ENCODE data around the gene NR6A1. TPM values are rescaled to one million over a fixed set of nuclear protein-coding genes. Genes with fewer than 3 reads are reported as not detected.
A peak's percentile ranks its signal among the peaks of the same experiment; 100 is the strongest.

NR6A1 gene
- total RNA-seq, 1 donor from 2014 or later: 1.2 TPM

- H3K36me3 ChIP-seq: peaks cover 0 to 4% of the 10 kb centered on the region in 2 donors
- no peaks in the 10 kb centered on the region for H3K9me3 ChIP-seq
- H3K4me3 ChIP-seq: no peak overlapping the region
- DNase-seq (ENCODE audit: extremely low spot score in 2 of 2): no peak
- H3K27ac ChIP-seq: no peak overlapping the region
- TF ChIP-seq CTCF (IDR thresholded peaks at IDR 0.05): no peak
- TF ChIP-seq POLR2A (IDR thresholded peaks at IDR 0.05): no peak
- TF ChIP-seq POLR2AphosphoS5 (IDR thresholded peaks at IDR 0.05; ENCODE audit: insufficient read depth in 1 of 2, low read depth in 1 of 2): no peak
- H3K4me1 ChIP-seq: peaks cover 23% of the 10 kb centered on the region
- no peaks in the 10 kb centered on the region for H3K27me3 ChIP-seq
- intact Hi-C loops (cut with DNase I): no loop called here
Measured at GRCh38 chr9:124790801-124791505, 19.8 kb upstream of the NR6A1 start.

- no peak for DNase-seq (ENCODE audit: extremely low spot score in 2 of 2)
- no peak overlapping the region for H3K4me3 ChIP-seq
- H3K9me3 ChIP-seq: no peaks in the 10 kb centered on the region
- intact Hi-C loops (cut with DNase I): no loop called here
- H3K27me3 ChIP-seq: no peaks in the 10 kb centered on the region
- H3K4me1 ChIP-seq: peaks cover 23% of the 10 kb centered on the region
- peaks cover 0 to 4% of the 10 kb centered on the region in 2 donors for H3K36me3 ChIP-seq
- no peak overlapping the region for H3K27ac ChIP-seq
- TF ChIP-seq POLR2AphosphoS5 (IDR thresholded peaks at IDR 0.05; ENCODE audit: insufficient read depth in 1 of 2, low read depth in 1 of 2) (no peak), CTCF (IDR thresholded peaks at IDR 0.05) (no peak), POLR2A (IDR thresholded peaks at IDR 0.05) (no peak)
Measured at GRCh38 chr9:124790301-124790700, 19.2 kb upstream of the NR6A1 start.

GRCh38 chr9:124789531-124789930 lies 18.4 kb upstream of the NR6A1 start:
- peaks cover 0 to 4% of the 10 kb centered on the region in 2 donors for H3K36me3 ChIP-seq
- no peak for DNase-seq (ENCODE audit: extremely low spot score in 2 of 2)
- no peaks in the 10 kb centered on the region for H3K27me3 ChIP-seq
- no peak overlapping the region for H3K27ac ChIP-seq
- no peak overlapping the region for H3K4me3 ChIP-seq
- peaks cover 23% of the 10 kb centered on the region for H3K4me1 ChIP-seq
- H3K9me3 ChIP-seq: no peaks in the 10 kb centered on the region
- no peak for TF ChIP-seq POLR2A (IDR thresholded peaks at IDR 0.05)
- no peak for TF ChIP-seq POLR2AphosphoS5 (IDR thresholded peaks at IDR 0.05; ENCODE audit: insufficient read depth in 1 of 2, low read depth in 1 of 2)
- no peak for TF ChIP-seq CTCF (IDR thresholded peaks at IDR 0.05)
- intact Hi-C loops (cut with DNase I): no loop called here

- H3K27me3 ChIP-seq: no peaks in the 10 kb centered on the region
- H3K4me3 ChIP-seq: no peak overlapping the region
- TF ChIP-seq POLR2A (IDR thresholded peaks at IDR 0.05) (no peak), CTCF (IDR thresholded peaks at IDR 0.05) (no peak), POLR2AphosphoS5 (IDR thresholded peaks at IDR 0.05; ENCODE audit: insufficient read depth in 1 of 2, low read depth in 1 of 2) (no peak)
- DNase-seq (ENCODE audit: extremely low spot score in 2 of 2): peak in 1 of 2 donors; percentile 49
- H3K36me3 ChIP-seq: peaks cover 0 to 4% of the 10 kb centered on the region in 2 donors
- intact Hi-C loops (cut with DNase I): no loop called here
- H3K4me1 ChIP-seq: peaks cover 25% of the 10 kb centered on the region
- H3K27ac ChIP-seq: no peak overlapping the region
- H3K9me3 ChIP-seq: no peaks in the 10 kb centered on the region
Measured at GRCh38 chr9:124788542-124789217, 17.6 kb upstream of the NR6A1 start.
